ENCODE measurements around the gene KRTAP2-4. TPM values are rescaled to one million over a fixed set of nuclear protein-coding genes. Genes with fewer than 3 reads are reported as not detected.
"Not testable (repeated sequence)": the region's sequence is repeated elsewhere in the genome, so short reads cannot be mapped to it uniquely, and the experiment has no call there.

KRTAP2-4 gene
- polyA plus RNA-seq, 6 donors from 2014 or later: not detected

GRCh38 chr17:41096055-41096454, 30.4 kb upstream of the KRTAP2-4 start:
- Mint-ChIP-seq H3K27me3 (peaks cover 0 to 10% (median 10%) of the 10 kb centered on the region in 3 donors), H3K4me1 (peaks cover 13 to 23% (median 16%) of the 10 kb centered on the region in 3 donors), H3K27ac (peak overlapping the region in 3 of 6 donors; percentile 49 to 85 (median 49)), H3K36me3 (no peaks in the 10 kb centered on the region), H3K4me3 (no peak overlapping the region), H3K9me3 (peaks cover 0 to 10% (median 6%) of the 10 kb centered on the region in 7 donors)
- ATAC-seq (ENCODE audit: low read depth in 2 of 2) (no peak), DNase-seq (no peak)

GRCh38 chr17:41088760-41089352, 23.2 kb upstream of the KRTAP2-4 start:
- H3K27me3 Mint-ChIP-seq, H3K4me3 Mint-ChIP-seq, H3K27ac Mint-ChIP-seq, H3K4me1 Mint-ChIP-seq, H3K9me3 Mint-ChIP-seq, DNase-seq, H3K36me3 Mint-ChIP-seq: not testable (repeated sequence)
- ATAC-seq (ENCODE audit: low read depth in 2 of 2): peak; percentile 46 to 75

- not testable (repeated sequence) for H3K27ac Mint-ChIP-seq; H3K36me3 Mint-ChIP-seq; DNase-seq; ATAC-seq (ENCODE audit: low read depth in 2 of 2); H3K4me1 Mint-ChIP-seq; H3K9me3 Mint-ChIP-seq
- Mint-ChIP-seq H3K4me3 (peak within 1 kb of the TSS in 1 of 8 donors; percentile 78), H3K27me3 (peaks cover 8 to 15% (median 14%) of the 10 kb centered on the region in 3 donors)
Observed at GRCh38 chr17:41084100-41084856, 18.6 kb upstream of the KRTAP2-4 start, which contains the start of gene KRTAP4-7. Gene KRTAP4-7, plus strand, starts transcription at chr17:41084150. Its CDS starts 57 bp downstream, at chr17:41084207.

GRCh38 chr17:41083427-41083826, 17.7 kb upstream of the KRTAP2-4 start:
- H3K9me3 Mint-ChIP-seq; H3K4me1 Mint-ChIP-seq; H3K4me3 Mint-ChIP-seq; H3K36me3 Mint-ChIP-seq; DNase-seq; H3K27ac Mint-ChIP-seq; ATAC-seq (ENCODE audit: low read depth in 2 of 2): not testable (repeated sequence)
- peaks cover 8 to 22% (median 15%) of the 10 kb centered on the region in 3 donors for H3K27me3 Mint-ChIP-seq

GRCh38 chr17:41082626-41083025, 16.9 kb upstream of the KRTAP2-4 start:
- no peaks in the 10 kb centered on the region for H3K4me1 Mint-ChIP-seq
- ATAC-seq (ENCODE audit: low read depth in 2 of 2) (no peak), DNase-seq (no peak)
- peaks cover 9 to 26% (median 15%) of the 10 kb centered on the region in 3 donors for H3K27me3 Mint-ChIP-seq
- H3K36me3 Mint-ChIP-seq: no peaks in the 10 kb centered on the region
- H3K9me3 Mint-ChIP-seq: no peaks in the 10 kb centered on the region
- H3K27ac Mint-ChIP-seq: no peak overlapping the region
- H3K4me3 Mint-ChIP-seq: no peak overlapping the region

- Mint-ChIP-seq H3K36me3 (peaks cover 0 to 9% of the 10 kb centered on the region in 2 donors), H3K9me3 (peaks cover 0 to 8% (median 0%) of the 10 kb centered on the region in 7 donors), H3K27ac (peak overlapping the region in 1 of 6 donors; percentile 20), H3K4me3 (no peak overlapping the region), H3K27me3 (peaks cover 17 to 38% (median 20%) of the 10 kb centered on the region in 3 donors), H3K4me1 (peaks cover 0 to 7% (median 2%) of the 10 kb centered on the region in 3 donors)
- DNase-seq (no peak), ATAC-seq (ENCODE audit: low read depth in 2 of 2) (no peak)
Observed at GRCh38 chr17:41076788-41077187, 11.1 kb upstream of the KRTAP2-4 start.

- Mint-ChIP-seq H3K27me3 (peaks cover 12 to 30% (median 17%) of the 10 kb centered on the region in 3 donors), H3K36me3 (peaks cover 0 to 9% of the 10 kb centered on the region in 2 donors), H3K4me3 (no peak overlapping the region), H3K27ac (no peak overlapping the region), H3K4me1 (peaks cover 0 to 7% (median 2%) of the 10 kb centered on the region in 3 donors), H3K9me3 (peaks cover 0 to 8% (median 0%) of the 10 kb centered on the region in 7 donors)
- DNase-seq (no peak), ATAC-seq (ENCODE audit: low read depth in 2 of 2) (no peak)
Observed at GRCh38 chr17:41073676-41074075, 8.0 kb upstream of the KRTAP2-4 start.

GRCh38 chr17:41071606-41072360, 6.1 kb upstream of the KRTAP2-4 start:
- DNase-seq (no peak), ATAC-seq (ENCODE audit: low read depth in 2 of 2) (no peak)
- Mint-ChIP-seq H3K4me1 (peaks cover 0 to 4% (median 2%) of the 10 kb centered on the region in 3 donors), H3K36me3 (peaks cover 0 to 6% of the 10 kb centered on the region in 2 donors), H3K27me3 (peaks cover 6 to 26% (median 11%) of the 10 kb centered on the region in 3 donors), H3K9me3 (peaks cover 0 to 5% (median 0%) of the 10 kb centered on the region in 7 donors), H3K4me3 (no peak overlapping the region), H3K27ac (peak overlapping the region in 1 of 6 donors; percentile 94)

GRCh38 chr17:41069031-41069430, 3.4 kb upstream of the KRTAP2-4 start:
- H3K4me3 Mint-ChIP-seq: no peak overlapping the region
- ATAC-seq (ENCODE audit: low read depth in 2 of 2): no peak
- H3K4me1 Mint-ChIP-seq: no peaks in the 10 kb centered on the region
- no peaks in the 10 kb centered on the region for H3K36me3 Mint-ChIP-seq
- H3K27me3 Mint-ChIP-seq: peaks cover 2 to 7% (median 3%) of the 10 kb centered on the region in 3 donors
- peaks cover 0 to 5% (median 0%) of the 10 kb centered on the region in 7 donors for H3K9me3 Mint-ChIP-seq
- no peak for DNase-seq
- peak overlapping the region in 1 of 6 donors; percentile 44 for H3K27ac Mint-ChIP-seq

- Mint-ChIP-seq H3K9me3 (peaks cover 0 to 5% (median 0%) of the 10 kb centered on the region in 7 donors), H3K36me3 (no peaks in the 10 kb centered on the region), H3K27ac (peak overlapping the region in 1 of 6 donors; percentile 35), H3K27me3 (peaks cover 3 to 10% (median 5%) of the 10 kb centered on the region in 3 donors), H3K4me3 (peak overlapping the region in 1 of 8 donors; percentile 16), H3K4me1 (no peaks in the 10 kb centered on the region)
- ATAC-seq (ENCODE audit: low read depth in 2 of 2) (no peak), DNase-seq (no peak)
Observed at GRCh38 chr17:41067281-41067680, 1.6 kb upstream of the KRTAP2-4 start.

GRCh38 chr17:41065016-41065689, 526 bp downstream of the KRTAP2-4 start:
- H3K9me3 Mint-ChIP-seq; H3K4me3 Mint-ChIP-seq; H3K4me1 Mint-ChIP-seq; ATAC-seq (ENCODE audit: low read depth in 2 of 2); H3K36me3 Mint-ChIP-seq; DNase-seq; H3K27ac Mint-ChIP-seq: not testable (repeated sequence)
- peaks cover 17 to 30% (median 19%) of the 10 kb centered on the region in 3 donors for H3K27me3 Mint-ChIP-seq

GRCh38 chr17:41064301-41064700, 1.4 kb downstream of the KRTAP2-4 start:
- DNase-seq (no peak), ATAC-seq (ENCODE audit: low read depth in 2 of 2) (no peak)
- Mint-ChIP-seq H3K27ac (peak overlapping the region in 2 of 6 donors; percentile 1 to 51), H3K4me1 (peaks cover 0 to 3% (median 0%) of the 10 kb centered on the region in 3 donors), H3K27me3 (peaks cover 23 to 35% (median 27%) of the 10 kb centered on the region in 3 donors), H3K4me3 (no peak overlapping the region), H3K9me3 (peaks cover 0 to 5% (median 0%) of the 10 kb centered on the region in 7 donors), H3K36me3 (peaks cover 0 to 3% of the 10 kb centered on the region in 2 donors)

Data from naive B cell (primary cell).